A549 (cell line): ENCODE results near the gene THBS1.

ENCODE experiments used
- CTCF ChIP-seq: fragments of >200 bp; sonication (Bioruptor Twin); formaldehyde crosslinking; IDR thresholded peaks from 3 replicates; pipeline ENCODE4 v1.5.1; 2016
- MAZ ChIP-seq: fragments of 150-350 bp; IDR thresholded peaks from 2 replicates; pipeline ENCODE4 v1.6.1; 2014; ENCODE audit warnings: antibody characterized with exemption, low read depth, low read length, borderline replicate concordance
- RAD21 ChIP-seq, 2 experiments: fragments of >200 bp in 1 of 2; sonication (Bioruptor Twin) in 1 of 2; formaldehyde crosslinking in 1 of 2; IDR thresholded peaks in 1 of 2; conservative IDR thresholded peaks in 1 of 2; 2 replicates in 1 of 2; 3 replicates in 1 of 2; pipeline ENCODE4 v1.6.1; 2012 to 2018; ENCODE audit warnings: inconsistent platforms in 1 of 2
- TF ChIP-seq, protein P1 (sequence below): fragments of 150-350 bp; IDR thresholded peaks from 2 replicates; pipeline ENCODE4 v1.6.1; 2014; ENCODE audit warnings: low read depth, mild to moderate bottlenecking, low read length
- TF ChIP-seq, protein P2 (sequence below): fragments of 200-600 bp; sonication (generic); IDR thresholded peaks from 2 replicates; pipeline ENCODE4 v1.6.1; 2016; ENCODE audit warnings: antibody characterized with exemption, mild to moderate bottlenecking, moderate library complexity

GRCh38 chr15:39553947-39554693 is 26.8 kb upstream of the THBS1 start:
- no peak for TF ChIP-seq RAD21 (conservative IDR thresholded peaks at IDR 0.05 in 1 of 2, IDR thresholded peaks at IDR 0.05 in 1 of 2)
- TF ChIP-seq, protein P1, sequence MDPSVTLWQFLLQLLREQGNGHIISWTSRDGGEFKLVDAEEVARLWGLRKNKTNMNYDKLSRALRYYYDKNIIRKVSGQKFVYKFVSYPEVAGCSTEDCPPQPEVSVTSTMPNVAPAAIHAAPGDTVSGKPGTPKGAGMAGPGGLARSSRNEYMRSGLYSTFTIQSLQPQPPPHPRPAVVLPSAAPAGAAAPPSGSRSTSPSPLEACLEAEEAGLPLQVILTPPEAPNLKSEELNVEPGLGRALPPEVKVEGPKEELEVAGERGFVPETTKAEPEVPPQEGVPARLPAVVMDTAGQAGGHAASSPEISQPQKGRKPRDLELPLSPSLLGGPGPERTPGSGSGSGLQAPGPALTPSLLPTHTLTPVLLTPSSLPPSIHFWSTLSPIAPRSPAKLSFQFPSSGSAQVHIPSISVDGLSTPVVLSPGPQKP = no peak
- no peak for TF ChIP-seq MAZ
- TF ChIP-seq CTCF = no peak
- TF ChIP-seq, protein P2, sequence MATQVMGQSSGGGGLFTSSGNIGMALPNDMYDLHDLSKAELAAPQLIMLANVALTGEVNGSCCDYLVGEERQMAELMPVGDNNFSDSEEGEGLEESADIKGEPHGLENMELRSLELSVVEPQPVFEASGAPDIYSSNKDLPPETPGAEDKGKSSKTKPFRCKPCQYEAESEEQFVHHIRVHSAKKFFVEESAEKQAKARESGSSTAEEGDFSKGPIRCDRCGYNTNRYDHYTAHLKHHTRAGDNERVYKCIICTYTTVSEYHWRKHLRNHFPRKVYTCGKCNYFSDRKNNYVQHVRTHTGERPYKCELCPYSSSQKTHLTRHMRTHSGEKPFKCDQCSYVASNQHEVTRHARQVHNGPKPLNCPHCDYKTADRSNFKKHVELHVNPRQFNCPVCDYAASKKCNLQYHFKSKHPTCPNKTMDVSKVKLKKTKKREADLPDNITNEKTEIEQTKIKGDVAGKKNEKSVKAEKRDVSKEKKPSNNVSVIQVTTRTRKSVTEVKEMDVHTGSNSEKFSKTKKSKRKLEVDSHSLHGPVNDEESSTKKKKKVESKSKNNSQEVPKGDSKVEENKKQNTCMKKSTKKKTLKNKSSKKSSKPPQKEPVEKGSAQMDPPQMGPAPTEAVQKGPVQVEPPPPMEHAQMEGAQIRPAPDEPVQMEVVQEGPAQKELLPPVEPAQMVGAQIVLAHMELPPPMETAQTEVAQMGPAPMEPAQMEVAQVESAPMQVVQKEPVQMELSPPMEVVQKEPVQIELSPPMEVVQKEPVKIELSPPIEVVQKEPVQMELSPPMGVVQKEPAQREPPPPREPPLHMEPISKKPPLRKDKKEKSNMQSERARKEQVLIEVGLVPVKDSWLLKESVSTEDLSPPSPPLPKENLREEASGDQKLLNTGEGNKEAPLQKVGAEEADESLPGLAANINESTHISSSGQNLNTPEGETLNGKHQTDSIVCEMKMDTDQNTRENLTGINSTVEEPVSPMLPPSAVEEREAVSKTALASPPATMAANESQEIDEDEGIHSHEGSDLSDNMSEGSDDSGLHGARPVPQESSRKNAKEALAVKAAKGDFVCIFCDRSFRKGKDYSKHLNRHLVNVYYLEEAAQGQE = no peak
